ENCODE measurements around the gene GIT1. TPM values are rescaled to one million over a fixed set of nuclear protein-coding genes. Genes with fewer than 3 reads are reported as not detected.

Gene GIT1
- total and polyA plus RNA-seq, 2 donors (not counting 3 experiments of a cell fraction or from before 2014, with no cell fraction given) = 75.5 to 92.5 TPM

- dilution Hi-C loops (cut with MboI; ENCODE audit: extremely low pct_ligation_motif_present, low sequenced_read_pairs) (no loop called here), intact Hi-C loops (cut with micrococcal nuclease) (loop anchor here (1.0 kb wide), 1 partner anchor 203 kb away; no protein-coding TSS in a partner anchor)
- Histone ChIP-seq H3K36me3 (ENCODE audit: control insufficient read depth in 2 of 2, extremely low read depth in 1 of 2, insufficient read depth in 2 of 2, low read length in 2 of 2) (peaks cover 5 to 43% of the 10 kb centered on the region in 2 experiments), H3K4me1 (ENCODE audit: control insufficient read depth, extremely low read depth, insufficient read depth, low read length) (peaks cover 12% of the 10 kb centered on the region), H3K4me3 (replicated peaks in 1 of 3; ENCODE audit: insufficient read depth in 1 of 3, low read depth in 1 of 3, low read length in 3 of 3) (peak overlapping the region in 1 of 3 experiments; percentile 19), H3K27ac (ENCODE audit: insufficient read depth, low read depth, low read length) (no peak overlapping the region), H3K9me3 (replicated peaks; ENCODE audit: control insufficient read depth, insufficient read depth, low read length) (no peaks in the 10 kb centered on the region), H3K27me3 (ENCODE audit: control insufficient read depth in 2 of 2, insufficient read depth in 2 of 2, low read length in 2 of 2) (no peaks in the 10 kb centered on the region), H3K9me1 (replicated peaks; ENCODE audit: control insufficient read depth, extremely low read depth, insufficient read depth, low read length) (no peaks in the 10 kb centered on the region), H3K79me2 (ENCODE audit: control insufficient read depth, insufficient read depth, low read length) (no peaks in the 10 kb centered on the region), H3K4me2 (ENCODE audit: insufficient read depth, low read length) (no peak overlapping the region), H2AFZ (ENCODE audit: low read depth, low read length) (no peak overlapping the region), H3K9ac (replicated peaks; ENCODE audit: extremely low read depth, insufficient read depth, low read length) (no peak overlapping the region), H4K20me1 (replicated peaks; ENCODE audit: control insufficient read depth, extremely low read depth, insufficient read depth, low read length) (no peaks in the 10 kb centered on the region)
- peak; percentile 67 for FAIRE-seq
- ChIA-PET CTCF (interaction anchor here (0.6 to 8.8 kb wide), 13 partner anchors 9 to 449 kb away, joined by 3 to 105 read pairs (median 5); partner anchors contain the start of gene ANKRD13B), POLR2A (no interaction called here)
- TF ChIP-seq GATA2 (IDR thresholded peaks at IDR 0.05; ENCODE audit: insufficient read depth, insufficient read length, low read depth, low read length) (no peak), CTCF (IDR thresholded peaks at IDR 0.05; ENCODE audit: extremely low read depth in 1 of 2, insufficient read depth in 1 of 2, low read depth in 1 of 2, low read length in 2 of 2) (peak; percentile 85 to 86), JUN (IDR thresholded peaks at IDR 0.05; ENCODE audit: borderline replicate concordance, insufficient read depth, insufficient read length, low read depth) (no peak), MYC (IDR thresholded peaks at IDR 0.05; ENCODE audit: low read depth, low read length) (peak; percentile 87), EZH2 (IDR thresholded peaks at IDR 0.05; ENCODE audit: borderline replicate concordance, low read depth, low read length, severe bottlenecking) (no peak), MAX (IDR thresholded peaks at IDR 0.05; ENCODE audit: insufficient read depth, insufficient read length) (peak; percentile 83), POLR2AphosphoS5 (IDR thresholded peaks at IDR 0.05; ENCODE audit: insufficient read depth, low read depth, low read length) (peak; percentile 87)
- BruUV-seq (replicated peaks) = no TSS peak
- peak; percentile 53 for DNase-seq (ENCODE audit: low read depth, low spot score)
Observed at GRCh38 chr17:29572691-29573557, 16.5 kb downstream of the GIT1 start.
